Activated CD4-positive, CD25-positive, alpha-beta regulatory T cell treated with anti-CD3 and anti-CD28 coated beads, Interleukin-2, amount 50 U/mL, for 16 hours (primary cell): ENCODE results near the gene SPATA20.

Experiments
- DNase-seq: peaks from one replicate; pipeline ENCODE4 v3.0.0-alpha.2; 2020; ENCODE audit warnings: low read depth, low spot score

Gene SPATA20

GRCh38 chr17:50598487-50598886, 51.5 kb downstream of the SPATA20 start:
- no peak for DNase-seq

- no peak for DNase-seq
Observed at GRCh38 chr17:50599606-50600005, 52.6 kb downstream of the SPATA20 start.

GRCh38 chr17:50601823-50602375, 54.9 kb downstream of the SPATA20 start:
- no peak for DNase-seq

GRCh38 chr17:50602836-50603235, 55.9 kb downstream of the SPATA20 start:
- DNase-seq = no peak

GRCh38 chr17:50603340-50603739, 56.4 kb downstream of the SPATA20 start:
- no peak for DNase-seq

- DNase-seq = no peak
Observed at GRCh38 chr17:50604513-50604912, 57.5 kb downstream of the SPATA20 start.

- DNase-seq = no peak
Observed at GRCh38 chr17:50605429-50605828, 58.5 kb downstream of the SPATA20 start.
